ENCODE measurements around the gene MAPK8.

The MAPK8 gene

GRCh38 chr10:48473704-48474103, 167.2 kb downstream of the MAPK8 start:
- TF ChIP-seq CTCF (IDR thresholded peaks at IDR 0.05), result no peak
- Histone ChIP-seq H3K27ac (no peak overlapping the region), H3K4me3 (ENCODE audit: low read depth in 1 of 2, low read length in 1 of 2) (no peak overlapping the region), H3K36me3 (no peaks in the 10 kb centered on the region), H3K9me3 (no peaks in the 10 kb centered on the region), H3K4me1 (ENCODE audit: control insufficient read depth in 1 of 2, insufficient read depth in 1 of 2, low read depth in 1 of 2, low read length in 1 of 2) (no peaks in the 10 kb centered on the region), H3K27me3 (peaks cover 4% of the 10 kb centered on the region)

DNA sequence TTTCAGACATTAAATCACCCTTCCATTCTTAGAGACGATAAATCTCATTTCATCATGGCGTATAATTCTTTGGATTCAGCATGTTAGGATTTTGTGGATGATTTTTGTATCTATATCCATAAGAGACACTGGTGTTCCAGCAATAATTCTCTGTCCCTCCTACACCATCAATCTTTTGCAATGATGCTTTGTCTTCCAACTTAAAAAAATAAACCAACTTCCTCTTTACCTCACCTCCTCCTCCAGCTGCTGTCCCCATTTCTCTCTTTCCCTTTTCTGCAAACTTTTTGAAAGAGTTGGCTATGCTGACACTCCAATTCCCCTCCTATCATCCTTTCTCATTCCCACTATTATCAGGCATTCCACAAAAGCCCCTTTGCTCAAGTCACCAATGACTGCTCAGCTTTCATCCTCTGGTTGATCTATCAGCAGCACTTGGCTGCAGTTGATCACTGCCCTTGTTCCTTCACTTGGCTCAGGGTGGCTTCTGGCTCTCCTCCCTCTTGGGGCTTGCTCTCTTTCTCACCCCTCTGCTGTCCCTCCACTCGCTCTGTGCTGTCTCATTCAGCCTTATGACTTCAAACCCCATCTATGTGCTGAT, 168.4 kb downstream of the MAPK8 start:
- TF ChIP-seq CTCF (IDR thresholded peaks at IDR 0.05), result no peak
- Histone ChIP-seq H3K4me1 (ENCODE audit: control insufficient read depth in 1 of 2, insufficient read depth in 1 of 2, low read depth in 1 of 2, low read length in 1 of 2) (no peaks in the 10 kb centered on the region), H3K9me3 (no peaks in the 10 kb centered on the region), H3K4me3 (ENCODE audit: low read depth in 1 of 2, low read length in 1 of 2) (no peak overlapping the region), H3K36me3 (no peaks in the 10 kb centered on the region), H3K27ac (no peak overlapping the region), H3K27me3 (peaks cover 4% of the 10 kb centered on the region)

DNA sequence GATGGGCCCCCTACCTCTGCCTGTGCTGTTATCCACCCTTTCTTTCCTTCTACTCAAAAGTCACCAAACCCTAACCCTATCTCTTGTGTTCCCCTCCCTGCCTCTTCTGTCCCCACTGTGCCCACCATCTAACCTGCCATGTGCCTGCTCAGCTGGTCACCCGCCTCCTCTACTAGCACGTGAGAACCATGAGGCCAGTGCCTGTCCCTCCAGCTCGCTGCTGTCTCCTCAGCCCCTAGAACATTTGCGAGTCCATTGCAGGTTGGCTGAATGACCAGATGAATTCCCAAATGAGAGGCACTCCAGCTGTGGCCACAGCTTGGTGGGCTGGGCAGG, 169.4 kb downstream of the MAPK8 start:
- Histone ChIP-seq H3K9me3 (no peaks in the 10 kb centered on the region), H3K27ac (no peak overlapping the region), H3K36me3 (no peaks in the 10 kb centered on the region), H3K4me3 (ENCODE audit: low read depth in 1 of 2, low read length in 1 of 2) (no peak overlapping the region), H3K4me1 (ENCODE audit: control insufficient read depth in 1 of 2, insufficient read depth in 1 of 2, low read depth in 1 of 2, low read length in 1 of 2) (no peaks in the 10 kb centered on the region), H3K27me3 (peaks cover 10% of the 10 kb centered on the region)
- TF ChIP-seq CTCF (IDR thresholded peaks at IDR 0.05), result no peak

GRCh38 chr10:48476279-48476982, 170.0 kb downstream of the MAPK8 start:
- H3K4me3 ChIP-seq (ENCODE audit: low read depth in 1 of 2, low read length in 1 of 2), result no peak overlapping the region
- no peaks in the 10 kb centered on the region for H3K4me1 ChIP-seq (ENCODE audit: control insufficient read depth in 1 of 2, insufficient read depth in 1 of 2, low read depth in 1 of 2, low read length in 1 of 2)
- no peaks in the 10 kb centered on the region for H3K36me3 ChIP-seq
- H3K9me3 ChIP-seq, result no peaks in the 10 kb centered on the region
- H3K27ac ChIP-seq, result no peak overlapping the region
- TF ChIP-seq CTCF (IDR thresholded peaks at IDR 0.05), result no peak
- H3K27me3 ChIP-seq, result peaks cover 13% of the 10 kb centered on the region

DNA sequence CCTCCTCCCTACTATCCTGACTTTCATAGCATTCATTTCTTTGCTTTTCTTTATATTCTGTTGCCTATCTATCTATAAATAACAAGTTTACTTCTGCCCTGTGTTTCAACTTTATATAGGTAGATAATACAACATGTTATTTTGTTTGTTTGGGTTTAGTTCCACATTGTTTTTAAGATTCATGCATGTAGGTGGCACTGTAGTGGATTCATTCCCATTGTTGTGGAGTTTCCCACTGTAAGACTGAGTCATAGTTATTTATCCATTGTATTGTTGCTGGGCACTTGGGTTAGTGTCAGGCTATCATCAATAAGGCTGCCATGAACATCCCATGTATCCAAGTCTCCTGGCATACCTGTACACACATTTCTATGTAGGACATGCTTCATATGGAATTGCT, 170.7 kb downstream of the MAPK8 start:
- H3K4me3 ChIP-seq (ENCODE audit: low read depth in 1 of 2, low read length in 1 of 2), result no peak overlapping the region

More for the DNA sequence above, 170.7 kb downstream of the MAPK8 start:
- no peak for TF ChIP-seq CTCF (IDR thresholded peaks at IDR 0.05)
- Histone ChIP-seq H3K4me1 (ENCODE audit: control insufficient read depth in 1 of 2, insufficient read depth in 1 of 2, low read depth in 1 of 2, low read length in 1 of 2) (no peaks in the 10 kb centered on the region), H3K9me3 (no peaks in the 10 kb centered on the region), H3K27ac (no peak overlapping the region), H3K36me3 (no peaks in the 10 kb centered on the region), H3K27me3 (peaks cover 13% of the 10 kb centered on the region)
